ENCODE data around the gene BTF3.
"Not testable (repeated sequence)": the region's sequence is repeated elsewhere in the genome, so short reads cannot be mapped to it uniquely, and the experiment has no call there.

The BTF3 gene

DNA sequence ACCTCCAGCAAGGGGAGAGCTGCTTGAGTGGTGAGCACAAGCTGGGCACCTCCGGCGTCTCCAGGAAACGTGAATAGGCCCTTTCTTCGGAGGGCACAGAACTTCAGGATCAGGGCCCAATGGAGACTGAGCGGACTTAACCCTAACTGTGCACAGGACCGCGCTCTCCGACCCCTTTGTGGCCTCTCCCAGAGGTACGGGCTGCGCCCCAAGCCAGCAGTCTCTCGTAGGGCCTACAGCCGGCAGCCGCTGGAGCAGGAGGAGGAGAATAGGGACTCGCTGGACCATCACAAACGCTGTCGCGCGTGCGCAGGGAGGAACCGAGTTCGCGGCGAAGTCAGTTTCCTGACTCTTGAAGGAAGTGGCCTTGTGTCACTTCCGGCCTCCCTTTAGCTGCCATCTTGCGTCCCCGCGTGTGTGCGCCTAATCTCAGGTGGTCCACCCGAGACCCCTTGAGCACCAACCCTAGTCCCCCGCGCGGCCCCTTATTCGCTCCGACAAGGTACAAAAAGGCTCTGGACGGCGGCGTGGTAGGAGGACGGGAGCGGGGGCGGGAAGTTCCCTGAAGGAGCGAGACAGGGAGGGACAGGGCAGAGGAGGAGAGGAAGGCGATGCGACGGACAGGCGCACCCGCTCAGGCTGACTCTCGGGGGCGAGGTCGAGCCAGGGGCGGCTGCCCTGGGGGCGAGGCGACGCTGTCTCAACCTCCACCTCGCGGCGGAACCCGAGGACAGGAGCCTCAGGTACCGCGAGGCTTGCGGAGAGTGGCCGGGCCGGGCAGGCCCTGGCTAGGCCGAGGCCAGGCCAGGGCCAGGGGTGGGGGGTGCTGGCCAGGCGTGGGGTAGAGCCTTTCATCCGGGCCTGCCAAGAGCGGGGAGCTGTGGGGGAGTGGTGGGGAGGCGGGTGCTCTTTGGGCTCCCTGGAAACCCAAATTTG is at the start of gene BTF3:
Gene BTF3, plus strand, starts transcription at position 386 of the 936 bp plus-strand sequence. Its CDS starts 226 bp downstream, at position 612.
- TF ChIP-seq EZH2 (IDR thresholded peaks at IDR 0.05) (no peak), FOXP2 (optimal IDR thresholded peaks at IDR 0.05; ENCODE audit: control extremely low read depth, extremely low read length, insufficient read depth) (no peak), POLR2AphosphoS5 (IDR thresholded peaks at IDR 0.05; ENCODE audit: borderline replicate concordance, low read depth, low read length) (peak; percentile 99)
- Histone ChIP-seq H3K9me3 (ENCODE audit: low read depth, low read length) (no peaks in the 10 kb centered on the region), H3K4me3 (peak within 1 kb of the TSS; percentile 92), H3K36me3 (ENCODE audit: insufficient read depth, low read length) (peaks cover 43% of the 10 kb centered on the region), H3K27ac (peak within 1 kb of the TSS; percentile 84), H3K9ac (ENCODE audit: insufficient read length) (peak within 1 kb of the TSS; percentile 98)
- peak; percentile 84 for DNase-seq (ENCODE audit: low read depth, low spot score)

DNA sequence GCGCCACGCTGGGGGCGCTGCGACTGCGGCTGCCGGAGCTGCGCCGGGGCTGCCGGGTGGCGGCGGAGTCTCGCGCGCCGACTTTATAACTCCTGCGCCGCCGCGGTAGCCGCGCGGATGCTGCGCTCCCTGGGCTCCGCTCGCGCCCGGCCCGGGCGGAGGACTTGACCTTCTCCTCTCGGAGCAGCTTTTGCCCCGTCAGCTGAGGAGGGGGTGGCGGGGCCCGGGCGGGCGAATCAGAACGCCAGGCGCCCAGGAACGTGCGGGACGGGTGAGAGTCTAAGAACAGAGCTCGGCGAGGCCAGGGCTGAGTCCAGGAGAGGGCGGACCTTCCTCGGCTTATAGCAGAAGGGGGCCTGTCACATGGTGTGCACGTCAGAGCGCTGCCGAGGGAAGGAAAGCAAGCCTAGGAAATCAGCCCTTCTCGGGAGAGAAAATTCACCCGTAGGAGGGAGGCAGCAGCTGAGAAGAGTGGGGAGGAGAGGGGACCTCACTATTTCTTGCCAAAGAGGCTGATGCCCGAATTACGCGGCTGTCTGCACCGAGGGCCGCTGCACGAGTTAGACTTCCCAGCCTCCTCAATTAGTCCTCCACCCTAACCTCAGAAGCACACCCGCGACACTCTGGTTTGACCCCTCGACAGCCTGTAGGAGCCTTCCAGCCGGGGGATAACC is 49.6 kb upstream of the BTF3 start, which contains the start of gene FOXD1:
Gene FOXD1, minus strand, starts transcription at position 315 of the 674 bp plus-strand sequence. CDS start 415 bp downstream, outside the sequence.
- Histone ChIP-seq H3K9ac (ENCODE audit: insufficient read length) (peak within 1 kb of the TSS; percentile 35), H3K4me3 (peak within 1 kb of the TSS; percentile 92), H3K9me3 (ENCODE audit: low read depth, low read length) (no peaks in the 10 kb centered on the region), H3K27ac (no peak within 1 kb of the TSS), H3K36me3 (ENCODE audit: insufficient read depth, low read length) (no peaks in the 10 kb centered on the region)
- TF ChIP-seq EZH2 (IDR thresholded peaks at IDR 0.05) (no peak), POLR2AphosphoS5 (IDR thresholded peaks at IDR 0.05; ENCODE audit: borderline replicate concordance, low read depth, low read length) (peak; percentile 65; the same call in 1 of the 2 replicates)
- no peak for DNase-seq (ENCODE audit: low read depth, low spot score)

- Histone ChIP-seq H3K4me3 (peak overlapping the region; percentile 85), H3K36me3 (ENCODE audit: insufficient read depth, low read length) (no peaks in the 10 kb centered on the region), H3K27ac (no peak overlapping the region), H3K9me3 (ENCODE audit: low read depth, low read length) (no peaks in the 10 kb centered on the region), H3K9ac (ENCODE audit: insufficient read length) (no peak overlapping the region)
- TF ChIP-seq EZH2 (IDR thresholded peaks at IDR 0.05) = no peak
- no peak for DNase-seq (ENCODE audit: low read depth, low spot score)
These were observed 48.1 kb upstream of the BTF3 start for GRCh38 chr5:73450137-73450536.

DNA sequence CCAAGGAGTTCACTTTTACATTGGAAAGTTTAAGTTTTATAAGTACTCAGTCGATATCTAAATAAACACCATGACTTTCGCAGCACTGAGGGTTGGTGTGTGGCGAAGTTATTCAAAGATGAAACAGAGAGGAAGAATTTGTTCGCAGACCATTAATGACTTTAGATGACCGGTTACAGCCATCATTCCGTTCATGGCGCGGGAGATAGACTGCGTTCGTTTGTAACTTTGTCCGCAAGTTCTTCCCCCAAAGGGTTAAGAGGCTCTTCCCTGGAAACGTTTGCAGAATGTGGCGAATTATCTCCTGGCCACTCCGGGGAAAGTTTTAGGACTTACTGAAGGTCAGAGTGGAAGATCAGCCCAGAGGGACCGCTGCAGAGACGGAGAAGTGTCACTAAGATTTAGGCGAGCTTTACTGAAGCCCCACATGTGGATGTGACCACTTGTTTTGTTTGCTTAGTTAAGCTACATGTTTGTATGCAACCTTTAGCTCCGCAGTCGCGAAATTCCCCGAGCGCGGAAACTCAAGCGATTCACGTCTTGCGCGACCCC is 47.5 kb upstream of the BTF3 start:
- H3K4me3 ChIP-seq = peak overlapping the region; percentile 85
- H3K36me3 ChIP-seq (ENCODE audit: insufficient read depth, low read length) = no peaks in the 10 kb centered on the region
- no peaks in the 10 kb centered on the region for H3K9me3 ChIP-seq (ENCODE audit: low read depth, low read length)
- no peak for DNase-seq (ENCODE audit: low read depth, low spot score)
- TF ChIP-seq EZH2 (IDR thresholded peaks at IDR 0.05) (no peak), FOXP2 (optimal IDR thresholded peaks at IDR 0.05; ENCODE audit: control extremely low read depth, extremely low read length, insufficient read depth) (no peak), POLR2AphosphoS5 (IDR thresholded peaks at IDR 0.05; ENCODE audit: borderline replicate concordance, low read depth, low read length) (no peak)
- no peak overlapping the region for H3K9ac ChIP-seq (ENCODE audit: insufficient read length)
- no peak overlapping the region for H3K27ac ChIP-seq

- TF ChIP-seq POLR2AphosphoS5 (IDR thresholded peaks at IDR 0.05; ENCODE audit: borderline replicate concordance, low read depth, low read length) (no peak), FOXP2 (optimal IDR thresholded peaks at IDR 0.05; ENCODE audit: control extremely low read depth, extremely low read length, insufficient read depth) (no peak), EZH2 (IDR thresholded peaks at IDR 0.05) (no peak)
- Histone ChIP-seq H3K9me3 (ENCODE audit: low read depth, low read length) (no peaks in the 10 kb centered on the region), H3K9ac (ENCODE audit: insufficient read length) (peak overlapping the region; percentile 32), H3K4me3 (peak overlapping the region; percentile 85), H3K27ac (no peak overlapping the region), H3K36me3 (ENCODE audit: insufficient read depth, low read length) (no peaks in the 10 kb centered on the region)
- DNase-seq (ENCODE audit: low read depth, low spot score) = no peak
These were observed 46.8 kb upstream of the BTF3 start for GRCh38 chr5:73451224-73452130.

- Histone ChIP-seq H3K4me3 (no peak overlapping the region), H3K9ac (ENCODE audit: insufficient read length) (no peak overlapping the region), H3K36me3 (ENCODE audit: insufficient read depth, low read length) (no peaks in the 10 kb centered on the region), H3K9me3 (ENCODE audit: low read depth, low read length) (no peaks in the 10 kb centered on the region), H3K27ac (no peak overlapping the region)
- TF ChIP-seq FOXP2 (optimal IDR thresholded peaks at IDR 0.05; ENCODE audit: control extremely low read depth, extremely low read length, insufficient read depth) (no peak), EZH2 (IDR thresholded peaks at IDR 0.05) (no peak), POLR2AphosphoS5 (IDR thresholded peaks at IDR 0.05; ENCODE audit: borderline replicate concordance, low read depth, low read length) (no peak)
- no peak for DNase-seq (ENCODE audit: low read depth, low spot score)
These were observed 46.0 kb upstream of the BTF3 start for GRCh38 chr5:73452215-73452614.

DNA sequence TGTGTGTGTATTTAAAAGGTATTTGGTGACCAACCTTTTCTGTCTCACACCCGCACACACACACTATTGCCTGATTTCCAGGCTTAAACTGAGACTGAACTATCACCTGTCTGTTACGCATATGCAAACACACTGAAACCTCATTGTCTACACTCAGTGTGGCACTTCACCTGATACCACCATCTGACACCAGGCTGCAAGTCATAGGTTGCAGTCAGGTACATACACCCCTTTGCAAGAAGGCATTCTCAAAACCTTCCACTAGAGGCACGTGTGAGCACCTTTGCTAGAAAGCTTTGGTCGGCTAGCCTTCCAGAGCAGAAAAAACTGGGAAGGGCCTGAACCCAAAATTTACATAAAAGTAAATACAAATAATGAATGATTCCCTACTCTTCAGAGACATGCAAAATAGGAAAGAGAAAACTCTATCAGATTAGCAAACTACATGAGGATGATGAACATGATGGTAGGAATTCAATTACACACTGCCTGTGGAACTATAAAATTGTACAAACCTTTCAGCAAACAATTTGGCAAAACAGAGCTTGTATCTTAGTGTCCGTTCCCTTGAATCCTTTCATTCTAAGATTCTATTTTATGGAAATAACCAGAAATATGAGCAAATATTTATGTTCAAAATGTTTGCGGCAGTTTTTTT is 43.7 kb upstream of the BTF3 start:
- Histone ChIP-seq H3K27ac (no peak overlapping the region), H3K36me3 (ENCODE audit: insufficient read depth, low read length) (no peaks in the 10 kb centered on the region), H3K9ac (ENCODE audit: insufficient read length) (no peak overlapping the region), H3K9me3 (ENCODE audit: low read depth, low read length) (no peaks in the 10 kb centered on the region), H3K4me3 (no peak overlapping the region)
- no peak for DNase-seq (ENCODE audit: low read depth, low spot score)
- no peak for TF ChIP-seq POLR2AphosphoS5 (IDR thresholded peaks at IDR 0.05; ENCODE audit: borderline replicate concordance, low read depth, low read length)

DNA sequence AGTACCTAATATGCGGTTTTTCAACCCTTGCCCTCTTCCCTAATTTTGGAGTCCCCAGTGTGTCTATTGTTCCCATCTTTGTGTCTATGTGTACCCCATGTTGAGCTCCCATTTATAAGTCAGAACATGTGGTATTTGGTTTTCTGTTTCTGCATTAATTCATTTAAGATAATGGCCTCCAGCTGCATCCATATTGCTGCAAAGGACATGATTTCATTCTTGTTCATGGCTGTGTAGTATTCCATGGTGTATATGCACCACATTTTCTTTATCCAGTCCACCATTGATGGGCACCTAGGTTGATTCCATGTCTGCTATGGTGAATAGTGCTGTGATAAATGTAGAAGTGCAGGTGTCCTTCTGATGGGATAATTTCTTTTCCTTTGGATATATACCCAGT is 41.8 kb upstream of the BTF3 start:
- H3K9ac ChIP-seq (ENCODE audit: insufficient read length); H3K4me3 ChIP-seq; H3K36me3 ChIP-seq (ENCODE audit: insufficient read depth, low read length); H3K27ac ChIP-seq; H3K9me3 ChIP-seq (ENCODE audit: low read depth, low read length); DNase-seq (ENCODE audit: low read depth, low spot score): not testable (repeated sequence)
